HepG2 (cell line): ENCODE data around the gene SYNDIG1. TPM values are rescaled to one million over a fixed set of nuclear protein-coding genes. Genes with fewer than 3 reads are reported as not detected.

Source experiments
- ELF4 ChIP-seq: sonication (generic); formaldehyde crosslinking; IDR thresholded peaks from 2 replicates; pipeline ENCODE4 v1.5.0; 2020; ENCODE audit warnings: missing genetic modification reagents, mild to moderate bottlenecking, moderate library complexity, borderline replicate concordance
- FOSL1 ChIP-seq: sonication (generic); formaldehyde crosslinking; IDR thresholded peaks from 2 replicates; pipeline ENCODE4 v1.9.0; 2021; ENCODE audit warnings: missing genetic modification reagents, borderline replicate concordance
- FOXJ3 ChIP-seq: sonication (generic); formaldehyde crosslinking; IDR thresholded peaks from 2 replicates; pipeline ENCODE4 v1.4.0; 2020; ENCODE audit warnings: missing genetic modification reagents, mild to moderate bottlenecking, borderline replicate concordance
- KDM2A ChIP-seq: sonication (generic); formaldehyde crosslinking; IDR thresholded peaks from 2 replicates; pipeline ENCODE4 v1.4.0; 2020; ENCODE audit warnings: low read depth, missing genetic modification reagents, borderline replicate concordance
- KDM4B ChIP-seq: sonication (generic); formaldehyde crosslinking; IDR thresholded peaks from 2 replicates; pipeline ENCODE4 v1.4.0; 2020; ENCODE audit warnings: missing genetic modification reagents
- KLF15 ChIP-seq: sonication (generic); formaldehyde crosslinking; IDR thresholded peaks from 2 replicates; pipeline ENCODE4 v1.8.1; 2023; ENCODE audit warnings: borderline replicate concordance, mild to moderate bottlenecking, inconsistent platforms, missing genetic modification reagents, mixed read lengths
- MEF2D ChIP-seq: sonication (generic); formaldehyde crosslinking; IDR thresholded peaks from 2 replicates; pipeline ENCODE4 v1.5.1; 2020; ENCODE audit warnings: mild to moderate bottlenecking, missing genetic modification reagents
- NCOA1 ChIP-seq: sonication (generic); formaldehyde crosslinking; IDR thresholded peaks from 2 replicates; pipeline ENCODE4 v1.9.0; 2021; ENCODE audit warnings: missing genetic modification reagents
- NFE2 ChIP-seq: sonication (generic); formaldehyde crosslinking; IDR thresholded peaks from 2 replicates; pipeline ENCODE4 v1.4.0; 2020; ENCODE audit warnings: missing genetic modification reagents
- NFIB ChIP-seq: sonication (generic); formaldehyde crosslinking; IDR thresholded peaks from 2 replicates; pipeline ENCODE4 v1.9.0; 2021; ENCODE audit warnings: missing genetic modification reagents, mild to moderate bottlenecking, borderline replicate concordance
- REXO4 ChIP-seq: sonication (generic); formaldehyde crosslinking; IDR thresholded peaks from 2 replicates; pipeline ENCODE4 v1.8.0; 2022; ENCODE audit warnings: missing genetic modification reagents, mild to moderate bottlenecking, borderline replicate concordance
- SIX4 ChIP-seq: sonication (generic); formaldehyde crosslinking; IDR thresholded peaks from 2 replicates; pipeline ENCODE4 v1.4.0; 2020; ENCODE audit warnings: missing genetic modification reagents
- SNAI1 ChIP-seq: sonication (generic); formaldehyde crosslinking; IDR thresholded peaks from 2 replicates; pipeline ENCODE4 v1.5.0; 2020; ENCODE audit warnings: mild to moderate bottlenecking, missing genetic modification reagents, borderline replicate concordance
- TCF12 ChIP-seq, 2 experiments: fragments of 450-650 bp in 1 of 2; sonication (generic) in 1 of 2; formaldehyde crosslinking in 1 of 2; IDR thresholded peaks; 2 replicates each; pipeline versions ENCODE4 v1.6.1 to v1.8.0; 2017 to 2022; ENCODE audit warnings: antibody characterized with exemption in 1 of 2, mild to moderate bottlenecking in 1 of 2, missing genetic modification reagents in 1 of 2, moderate library complexity in 1 of 2
- YEATS4 ChIP-seq: sonication (generic); formaldehyde crosslinking; IDR thresholded peaks from 2 replicates; pipeline ENCODE4 v1.4.0; 2020; ENCODE audit warnings: missing genetic modification reagents, borderline replicate concordance
- ZBTB38 ChIP-seq: sonication (generic); formaldehyde crosslinking; IDR thresholded peaks from 2 replicates; pipeline ENCODE4 v1.5.1; 2020; ENCODE audit warnings: mild to moderate bottlenecking, missing genetic modification reagents
- ZNF10 ChIP-seq: sonication (generic); formaldehyde crosslinking; IDR thresholded peaks from 2 replicates; pipeline ENCODE4 v1.4.0; 2020; ENCODE audit warnings: mild to moderate bottlenecking, low read depth, missing genetic modification reagents, borderline replicate concordance
- ZNF17 ChIP-seq: sonication (generic); formaldehyde crosslinking; IDR thresholded peaks from 2 replicates; pipeline ENCODE4 v1.5.0; 2020; ENCODE audit warnings: mild to moderate bottlenecking, missing genetic modification reagents
- ZNF281 ChIP-seq: sonication (generic); formaldehyde crosslinking; IDR thresholded peaks from 2 replicates; pipeline ENCODE4 v1.4.0; 2020; ENCODE audit warnings: missing genetic modification reagents, borderline replicate concordance
- ZNF441 ChIP-seq: sonication (generic); formaldehyde crosslinking; IDR thresholded peaks from 2 replicates; pipeline ENCODE4 v1.7.0; 2021; ENCODE audit warnings: missing genetic modification reagents, borderline replicate concordance
- ZNF547 ChIP-seq: sonication (generic); formaldehyde crosslinking; IDR thresholded peaks from 2 replicates; pipeline ENCODE4 v1.5.1; 2020; ENCODE audit warnings: mild to moderate bottlenecking, missing genetic modification reagents
- ZNF569 ChIP-seq: sonication (generic); formaldehyde crosslinking; IDR thresholded peaks from 2 replicates; pipeline ENCODE4 v1.5.0; 2020; ENCODE audit warnings: mild to moderate bottlenecking, missing genetic modification reagents, moderate library complexity, borderline replicate concordance
- ZNF589 ChIP-seq: sonication (generic); formaldehyde crosslinking; conservative IDR thresholded peaks from 2 replicates; pipeline ENCODE4 v1.8.0; 2022; ENCODE audit warnings: mild to moderate bottlenecking, moderate library complexity, missing genetic modification reagents
- ZNF629 ChIP-seq: sonication (generic); formaldehyde crosslinking; conservative IDR thresholded peaks from 2 replicates; pipeline ENCODE4 v1.5.0; 2020; ENCODE audit warnings: missing genetic modification reagents
- ZNF841 ChIP-seq: sonication (generic); formaldehyde crosslinking; IDR thresholded peaks from 2 replicates; pipeline ENCODE4 v1.8.1; 2023; ENCODE audit warnings: missing genetic modification reagents, borderline replicate concordance
- ZSCAN12 ChIP-seq: sonication (generic); formaldehyde crosslinking; IDR thresholded peaks from 2 replicates; pipeline ENCODE4 v1.9.0; 2021; ENCODE audit warnings: mild to moderate bottlenecking, missing genetic modification reagents
- ZUFSP ChIP-seq: sonication (generic); formaldehyde crosslinking; IDR thresholded peaks from 2 replicates; pipeline ENCODE4 v1.9.0; 2021; ENCODE audit warnings: missing genetic modification reagents, mild to moderate bottlenecking, borderline replicate concordance
- polyA plus RNA-seq, 8 experiments: library from polyadenylated mRNA; depleted of rRNA in 3 of 8; stranded (reverse) in 7 of 8; unstranded in 1 of 8; fragments of >200 nt; fragmentation: Illumina TruSeq in 4 of 8; extraction: Trizol in 4 of 8; gene quantifications; 2 replicates each; pipeline versions ENCODE4 v1.2.1 to v1.2.3, GENCODE V29; 2011 to 2016; ENCODE audit warnings: low read depth in 4 of 8, missing spikeins in 1 of 8, mixed read lengths in 1 of 8; ENCODE audit not compliant: insufficient read depth in 1 of 8
- total RNA-seq, 5 experiments: library from RNA; depleted of rRNA; stranded (reverse); fragments of >200 nt; fragmentation: Illumina TruSeq; extraction: Trizol; gene quantifications; 2 replicates each; pipeline ENCODE4 v1.2.3, GENCODE V29; 2016; ENCODE audit warnings: low read depth in 1 of 5
- TF ChIP-seq, protein P1 (sequence below): sonication (generic); formaldehyde crosslinking; IDR thresholded peaks from 2 replicates; pipeline ENCODE4 v1.4.0; 2020; ENCODE audit warnings: missing genetic modification reagents

SYNDIG1 gene
- total and polyA plus RNA-seq, 2 of the 13 experiments (the other 11 are each of a cell fraction or from before 2014, with no cell fraction given) = not detected

- no peak for TF ChIP-seq ZUFSP (CRISPR knock-in tag)
- TF ChIP-seq ZNF441 = no peak
- no peak for TF ChIP-seq ZNF17 (CRISPR knock-in tag)
- TF ChIP-seq ZBTB38 (CRISPR knock-in tag) = no peak
- TF ChIP-seq MEF2D (CRISPR knock-in tag) = no peak
- no peak for TF ChIP-seq ZNF10
- no peak for TF ChIP-seq ZNF281 (CRISPR knock-in tag)
- no peak for TF ChIP-seq YEATS4 (CRISPR knock-in tag)
- TF ChIP-seq ZNF547 (CRISPR knock-in tag) = no peak
- TF ChIP-seq ZNF841 (CRISPR knock-in tag) = no peak
- TF ChIP-seq FOSL1 (CRISPR knock-in tag) = no peak
- TF ChIP-seq NFE2 = peak; percentile 79; the same call in 1 of the 2 replicates
- TF ChIP-seq KLF15 (CRISPR knock-in tag) = no peak
- no peak for TF ChIP-seq SNAI1 (CRISPR knock-in tag)
- no peak for TF ChIP-seq REXO4 (CRISPR knock-in tag)
- no peak for TF ChIP-seq NFIB (CRISPR knock-in tag)
- no peak for TF ChIP-seq ZNF629 (CRISPR knock-in tag)
- no peak for TF ChIP-seq ZNF589
- TF ChIP-seq KDM2A (CRISPR knock-in tag) = 0 out of 2 replicates have a peak, but pooled peaks have one; percentile 34
- no peak for TF ChIP-seq ZNF569 (CRISPR knock-in tag)
- TF ChIP-seq SIX4 (CRISPR knock-in tag) = no peak
- no peak for TF ChIP-seq TCF12 (IDR thresholded peaks at IDR 0.05)
- TF ChIP-seq TCF12 (CRISPR knock-in tag; IDR thresholded peaks at IDR 0.05) = no peak
- TF ChIP-seq KDM4B (CRISPR knock-in tag) = no peak
- TF ChIP-seq ELF4 (CRISPR knock-in tag) = no peak
- no peak for TF ChIP-seq FOXJ3 (CRISPR knock-in tag)
- TF ChIP-seq, protein P1, sequence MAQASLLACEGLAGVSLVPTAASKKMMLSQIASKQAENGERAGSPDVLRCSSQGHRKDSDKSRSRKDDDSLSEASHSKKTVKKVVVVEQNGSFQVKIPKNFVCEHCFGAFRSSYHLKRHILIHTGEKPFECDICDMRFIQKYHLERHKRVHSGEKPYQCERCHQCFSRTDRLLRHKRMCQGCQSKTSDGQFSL (CRISPR knock-in tag) = no peak
- no peak for TF ChIP-seq NCOA1 (CRISPR knock-in tag)
- no peak for TF ChIP-seq ZSCAN12
Measured at GRCh38 chr20:24634855-24635254, 165.4 kb downstream of the SYNDIG1 start (continued).
